ENCODE measurements around the gene ARL16.

Gene ARL16

GRCh38 chr17:81694810-81695209 lies 11.2 kb upstream of the ARL16 start:
- no peak for DNase-seq

- no peak for DNase-seq
Measured at GRCh38 chr17:81693509-81694210, 10.1 kb upstream of the ARL16 start.

- no peak for DNase-seq
Measured at GRCh38 chr17:81691608-81692007, 8.0 kb upstream of the ARL16 start.

GRCh38 chr17:81691196-81691595 lies 7.6 kb upstream of the ARL16 start:
- DNase-seq: no peak

- DNase-seq: no peak
Measured at GRCh38 chr17:81690549-81690948, 7.0 kb upstream of the ARL16 start.

- no peak for DNase-seq
Measured at GRCh38 chr17:81690066-81690465, 6.5 kb upstream of the ARL16 start.

GRCh38 chr17:81688616-81689015 lies 5.0 kb upstream of the ARL16 start:
- DNase-seq: no peak

- DNase-seq: no peak
Measured at GRCh38 chr17:81687770-81688541, 4.4 kb upstream of the ARL16 start.

- no peak for DNase-seq
Measured at GRCh38 chr17:81686614-81687013, 3.0 kb upstream of the ARL16 start.

GRCh38 chr17:81685108-81685507 lies 1.5 kb upstream of the ARL16 start:
- peak; percentile 79 for DNase-seq

GRCh38 chr17:81684442-81684911 lies 880 bp upstream of the ARL16 start:
- DNase-seq: no peak

GRCh38 chr17:81683208-81683583 lies 401 bp downstream of the ARL16 start:
- DNase-seq: no peak

GRCh38 chr17:81682565-81683207 lies 911 bp downstream of the ARL16 start:
- no peak for DNase-seq

GRCh38 chr17:81681672-81682071 lies 1.9 kb downstream of the ARL16 start:
- no peak for DNase-seq

- no peak for DNase-seq
Measured at GRCh38 chr17:81680150-81680549, 3.4 kb downstream of the ARL16 start.

- no peak for DNase-seq
Measured at GRCh38 chr17:81676906-81677305, 6.7 kb downstream of the ARL16 start.

GRCh38 chr17:81675515-81676221 lies 7.9 kb downstream of the ARL16 start:
- DNase-seq: peak; percentile 28

GRCh38 chr17:81673561-81674258 lies 9.9 kb downstream of the ARL16 start:
- DNase-seq: no peak

- no peak for DNase-seq
Measured at GRCh38 chr17:81672954-81673353, 10.6 kb downstream of the ARL16 start.

GRCh38 chr17:81672504-81672903 lies 11.1 kb downstream of the ARL16 start:
- DNase-seq: no peak

- DNase-seq: no peak
Measured at GRCh38 chr17:81667754-81668153, 15.8 kb downstream of the ARL16 start.

- peak; percentile 97 for DNase-seq
Measured at GRCh38 chr17:81666342-81667191, 17.0 kb downstream of the ARL16 start, which contains the start of the genes CCDC137 and OXLD1. Gene CCDC137, plus strand, starts transcription at chr17:81666737. Its CDS starts 30 bp downstream, at chr17:81666767. Gene OXLD1, minus strand, starts transcription at chr17:81666605. Its CDS starts 28 bp downstream, at chr17:81666577.

Data from fibroblast of skin of right biceps (primary cell).